Measurements from ENCODE around the gene SLC9A6. TPM values are rescaled to one million over a fixed set of nuclear protein-coding genes. Genes with fewer than 3 reads are reported as not detected.

The SLC9A6 gene
- total and polyA plus RNA-seq, 9 of the 15 experiments (the other 6 are each of a cell fraction or from before 2014, with no cell fraction given), result 3.7 to 13.9 (median 9.9) TPM

GRCh38 chrX:136028383-136028984, 43.2 kb downstream of the SLC9A6 start (continued):
- TF ChIP-seq L3MBTL2 (IDR thresholded peaks at IDR 0.05) (no peak), NRF1 (conservative IDR thresholded peaks at IDR 0.05 in 1 of 2, IDR thresholded peaks at IDR 0.05 in 1 of 2) (no peak), KLF10 (CRISPR knock-in tag; IDR thresholded peaks at IDR 0.05) (no peak), TFAP4 (CRISPR knock-in tag; IDR thresholded peaks at IDR 0.05; ENCODE audit: borderline replicate concordance) (no peak), BHLHE40 (IDR thresholded peaks at IDR 0.05; ENCODE audit: low read length) (no peak), TGIF2 (CRISPR knock-in tag; IDR thresholded peaks at IDR 0.05) (no peak), FOXA3 (CRISPR knock-in tag; conservative IDR thresholded peaks at IDR 0.05 in 1 of 2, IDR thresholded peaks at IDR 0.05 in 1 of 2) (no peak), DPF2 (IDR thresholded peaks at IDR 0.05) (no peak), ZKSCAN8 (CRISPR knock-in tag; IDR thresholded peaks at IDR 0.05) (peak; percentile 80; the same call in 1 of the 2 replicates), ZHX1 (conservative IDR thresholded peaks at IDR 0.05; ENCODE audit: low read length) (no peak), ERF (CRISPR knock-in tag; IDR thresholded peaks at IDR 0.05) (no peak), ZNF224 (CRISPR knock-in tag; IDR thresholded peaks at IDR 0.05) (no peak), MAX (CRISPR knock-in tag; IDR thresholded peaks at IDR 0.05) (no peak), ATF7 (IDR thresholded peaks at IDR 0.05) (no peak), ZNF444 (CRISPR knock-in tag; IDR thresholded peaks at IDR 0.05) (no peak), PTBP1 (IDR thresholded peaks at IDR 0.05; ENCODE audit: low read depth, low read length) (no peak), CBX8 (IDR thresholded peaks at IDR 0.05; ENCODE audit: borderline replicate concordance, extremely low read depth, low read depth, low read length, poor library complexity, severe bottlenecking) (no peak)

Measured in K562 (cell line).